SK-N-MC (cell line): Measurements from ENCODE around the gene GSG1L.

ENCODE experiments used
- DNase-seq: peaks from one replicate; pipeline ENCODE4 v3.0.0-alpha.2; 2011; ENCODE audit warnings: low read depth, low spot score
- H3K27ac ChIP-seq: fragments of 200-600 bp; sonication (generic); 2 replicates; pipeline ENCODE4 v1.5.1; 2016; ENCODE audit warnings: mixed run types
- H3K36me3 ChIP-seq: fragments of 200-600 bp; sonication (generic); 2 replicates; pipeline ENCODE4 v1.6.1; 2017; ENCODE audit warnings: antibody characterized with exemption, low read length, mixed read lengths; ENCODE audit not compliant: insufficient read depth
- H3K4me3 ChIP-seq: fragments of 200-600 bp; sonication (generic); 2 replicates; pipeline ENCODE4 v1.5.1; 2016
- H3K9ac ChIP-seq: fragments of 200-600 bp; sonication (generic); 2 replicates; pipeline ENCODE4 v1.8.0; 2017; ENCODE audit warnings: mixed run types, mixed read lengths; ENCODE audit not compliant: insufficient read length
- H3K9me3 ChIP-seq: fragments of 200-600 bp; sonication (generic); 2 replicates; pipeline ENCODE4 v1.6.1; 2017; ENCODE audit warnings: low read depth, mild to moderate bottlenecking, antibody characterized with exemption, low read length, moderate library complexity, mixed read lengths
- EZH2 ChIP-seq: fragments of 200-600 bp; sonication (generic); IDR thresholded peaks from one replicate; pipeline ENCODE4 v1.6.1; 2017; ENCODE audit warnings: antibody characterized with exemption
- FOXP2 ChIP-seq: optimal IDR thresholded peaks from 2 replicates; pipeline ENCODE3; 2011; ENCODE audit warnings: mild to moderate bottlenecking, moderate library complexity; ENCODE audit not compliant: insufficient read depth; ENCODE audit errors: extremely low read length, control extremely low read depth
- POLR2AphosphoS5 ChIP-seq: IDR thresholded peaks from 2 replicates; pipeline ENCODE4 v1.6.1; 2012; ENCODE audit warnings: mild to moderate bottlenecking, low read depth, low read length, borderline replicate concordance

GSG1L gene

DNA sequence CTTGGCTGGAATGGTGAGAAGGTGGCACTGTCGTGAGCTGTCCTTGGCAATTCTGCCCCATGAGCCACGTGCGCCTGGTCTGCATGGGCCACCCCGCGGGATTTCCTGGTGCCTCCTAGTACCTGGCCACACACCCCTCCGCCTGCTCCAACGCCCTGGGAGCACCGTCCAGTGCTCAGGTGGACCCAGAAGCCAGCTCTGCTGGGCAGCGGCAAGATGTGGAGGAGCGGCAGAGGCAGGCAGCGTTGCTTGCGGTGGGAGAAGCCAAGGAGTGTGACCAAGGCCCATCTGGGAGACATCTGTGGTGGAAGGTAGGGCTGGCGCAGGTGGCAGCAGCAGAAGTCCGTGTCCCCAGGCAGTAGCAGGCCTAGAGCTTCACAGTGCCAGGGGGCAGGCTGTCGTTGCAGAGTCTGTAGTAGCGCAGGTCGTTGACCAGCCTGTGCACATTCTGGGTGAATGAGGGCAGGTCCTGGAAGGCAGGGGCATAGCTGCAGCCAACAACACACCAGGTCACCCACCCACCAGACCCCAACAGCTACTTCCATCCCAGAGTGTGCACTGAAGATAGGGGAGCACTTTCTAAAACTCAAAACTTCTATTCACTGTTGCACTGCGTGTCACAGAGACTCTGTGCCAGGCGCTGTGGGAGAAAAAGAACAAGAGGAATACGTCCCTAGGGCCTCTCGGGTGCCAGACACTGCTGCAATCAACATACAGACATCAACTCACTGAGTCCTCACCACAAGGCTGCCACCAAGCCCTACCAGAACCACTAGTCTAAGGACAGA, 34.9 kb upstream of the GSG1L start:
- H3K9ac ChIP-seq = no peak overlapping the region
- H3K4me3 ChIP-seq = no peak overlapping the region
- TF ChIP-seq POLR2AphosphoS5 (no peak), FOXP2 (no peak), EZH2 (no peak)
- DNase-seq = no peak
- no peak overlapping the region for H3K27ac ChIP-seq
- H3K9me3 ChIP-seq = no peaks in the 10 kb centered on the region
- H3K36me3 ChIP-seq = peaks cover 47% of the 10 kb centered on the region; the same call in 1 of the 2 replicates

GRCh38 chr16:28096983-28097899, 33.7 kb upstream of the GSG1L start:
- Histone ChIP-seq H3K9me3 (no peaks in the 10 kb centered on the region), H3K36me3 (peaks cover 35% of the 10 kb centered on the region; the same call in 1 of the 2 replicates), H3K9ac (no peak overlapping the region), H3K4me3 (no peak overlapping the region), H3K27ac (no peak overlapping the region)
- DNase-seq = no peak
- TF ChIP-seq POLR2AphosphoS5 (no peak), FOXP2 (no peak), EZH2 (no peak)

DNA sequence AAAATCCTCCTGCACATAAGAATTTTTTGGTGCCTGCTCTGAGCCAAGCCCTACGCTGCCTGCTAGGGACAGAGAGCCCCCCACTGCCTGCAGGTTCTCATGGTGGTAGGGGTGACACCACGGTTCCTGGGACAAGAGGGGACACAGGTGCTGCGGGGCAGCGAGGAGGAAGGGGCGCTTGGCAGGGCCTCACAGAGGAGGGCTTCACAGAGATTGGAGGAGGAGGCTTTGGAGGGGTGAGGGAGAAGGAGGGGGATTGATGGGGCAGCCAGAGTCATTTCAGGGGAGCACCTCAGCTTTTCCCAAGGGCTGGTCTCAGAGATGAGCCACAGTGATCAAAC, 29.8 kb upstream of the GSG1L start:
- Histone ChIP-seq H3K4me3 (no peak overlapping the region), H3K36me3 (peaks cover 8% of the 10 kb centered on the region; the same call in 1 of the 2 replicates), H3K9me3 (no peaks in the 10 kb centered on the region), H3K27ac (no peak overlapping the region), H3K9ac (no peak overlapping the region)
- TF ChIP-seq POLR2AphosphoS5 = no peak
- TF ChIP-seq FOXP2 = no peak
- TF ChIP-seq EZH2 = no peak
- DNase-seq = no peak

GRCh38 chr16:28092721-28093384, 29.3 kb upstream of the GSG1L start:
- H3K36me3 ChIP-seq = peaks cover 3% of the 10 kb centered on the region; the same call in 1 of the 2 replicates
- no peak overlapping the region for H3K9ac ChIP-seq
- H3K9me3 ChIP-seq = no peaks in the 10 kb centered on the region
- H3K27ac ChIP-seq = no peak overlapping the region
- DNase-seq = no peak
- H3K4me3 ChIP-seq = no peak overlapping the region
- TF ChIP-seq FOXP2 = no peak
- TF ChIP-seq POLR2AphosphoS5 = no peak

DNA sequence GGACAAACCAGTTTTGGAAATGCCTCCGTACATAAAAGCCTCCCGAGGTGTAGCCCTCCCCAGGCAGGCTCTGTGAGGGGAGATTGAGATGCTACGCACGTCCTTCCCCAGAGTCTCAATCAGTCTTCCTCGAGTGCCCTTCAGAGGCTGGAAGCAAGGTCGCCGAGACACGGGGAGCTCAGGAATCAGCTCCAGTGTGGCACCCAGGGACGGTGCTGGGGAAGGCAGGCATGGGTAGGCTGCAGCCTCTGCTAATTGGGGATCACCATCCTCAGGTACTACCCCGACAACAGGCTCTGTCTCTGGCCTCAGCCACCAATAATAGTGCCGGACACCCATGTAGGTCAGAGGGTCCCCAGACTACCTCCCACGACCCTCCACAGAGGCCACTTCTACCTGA, 28.1 kb upstream of the GSG1L start:
- DNase-seq = no peak
- no peak overlapping the region for H3K9ac ChIP-seq
- H3K36me3 ChIP-seq = no peaks in the 10 kb centered on the region
- no peaks in the 10 kb centered on the region for H3K9me3 ChIP-seq
- no peak overlapping the region for H3K27ac ChIP-seq
- H3K4me3 ChIP-seq = no peak overlapping the region
- no peak for TF ChIP-seq FOXP2
- TF ChIP-seq EZH2 = no peak
- no peak for TF ChIP-seq POLR2AphosphoS5

DNA sequence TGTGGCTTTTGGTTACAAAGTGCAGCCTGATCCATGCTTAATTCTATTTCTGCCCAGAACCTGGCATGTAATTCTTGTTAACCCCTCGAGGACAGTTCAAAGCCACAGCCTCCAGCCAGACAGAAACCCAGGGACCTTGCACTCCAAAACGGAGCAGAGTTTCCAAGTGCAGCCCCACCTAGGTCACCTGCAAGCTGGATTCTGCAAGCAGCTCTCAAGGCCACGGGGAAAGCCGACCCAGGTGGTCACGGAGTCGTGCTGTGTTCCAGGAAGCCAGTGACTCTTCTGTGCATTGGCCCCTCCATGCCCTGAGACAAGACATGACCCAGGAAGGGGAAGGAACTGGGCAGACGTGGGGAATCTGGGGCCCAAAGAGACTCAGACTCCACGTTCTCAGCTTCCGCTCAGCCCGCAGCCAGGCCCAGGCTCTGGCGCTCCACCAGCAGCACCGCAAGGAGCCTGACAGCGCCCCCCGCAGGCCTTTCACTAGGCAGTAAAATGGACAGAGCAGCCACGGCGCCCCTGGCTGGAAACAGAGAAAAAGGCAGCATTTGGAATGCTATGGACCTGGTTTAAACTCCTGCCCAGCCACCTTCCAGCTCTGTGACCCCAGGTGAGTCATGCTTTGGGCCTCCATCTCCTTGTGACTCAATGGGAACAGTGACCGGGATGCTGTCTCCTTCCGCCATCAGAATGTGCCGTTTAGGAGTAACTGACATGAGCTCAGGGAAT, 27.3 kb upstream of the GSG1L start:
- DNase-seq = no peak
- Histone ChIP-seq H3K9ac (no peak overlapping the region), H3K27ac (no peak overlapping the region), H3K4me3 (no peak overlapping the region), H3K36me3 (no peaks in the 10 kb centered on the region), H3K9me3 (no peaks in the 10 kb centered on the region)
- no peak for TF ChIP-seq EZH2
- TF ChIP-seq FOXP2 = no peak
- TF ChIP-seq POLR2AphosphoS5 = no peak

DNA sequence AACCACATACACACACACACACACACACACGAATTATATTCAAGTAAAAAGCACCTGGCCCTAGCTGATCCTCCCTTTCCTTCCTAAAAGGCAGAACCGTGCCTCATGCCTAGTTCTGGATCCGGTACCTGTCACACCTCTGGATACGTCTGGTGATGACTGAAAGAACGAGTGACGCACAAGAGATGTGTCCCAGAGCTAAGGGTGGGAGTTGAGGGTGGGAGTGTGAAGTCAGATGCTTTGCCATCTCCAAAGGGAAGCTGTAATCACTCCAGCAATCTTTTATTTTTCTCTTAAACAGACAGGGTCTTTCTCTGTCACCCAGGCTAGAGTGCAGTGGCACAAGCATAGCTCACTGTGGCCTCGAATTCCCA, 26.5 kb upstream of the GSG1L start:
- H3K9me3 ChIP-seq = no peaks in the 10 kb centered on the region
- H3K36me3 ChIP-seq = no peaks in the 10 kb centered on the region
- no peak overlapping the region for H3K27ac ChIP-seq
- no peak for DNase-seq
- TF ChIP-seq POLR2AphosphoS5 (no peak), FOXP2 (no peak), EZH2 (no peak)
- H3K9ac ChIP-seq = no peak overlapping the region
- H3K4me3 ChIP-seq = no peak overlapping the region
